HTR-8/SVneo (cell line): ENCODE results near the gene ABR.
"Not testable (repeated sequence)": the region's sequence is repeated elsewhere in the genome, so short reads cannot be mapped to it uniquely, and the experiment has no call there.

Source experiments
- DNase-seq: peaks from one replicate; pipeline ENCODE4 v3.0.0; 2011; ENCODE audit warnings: low spot score, mixed read lengths; ENCODE audit not compliant: insufficient read length
- FAIRE-seq: peaks from 2 replicates; lab custom pipeline; 2011; peaks lifted over from hg19 to GRCh38; lab: Jason Lieb, UNC

The ABR gene

GRCh38 chr17:1077581-1077985, 102.2 kb downstream of the ABR start:
- DNase-seq = no peak
- FAIRE-seq = peak; percentile 9

DNA sequence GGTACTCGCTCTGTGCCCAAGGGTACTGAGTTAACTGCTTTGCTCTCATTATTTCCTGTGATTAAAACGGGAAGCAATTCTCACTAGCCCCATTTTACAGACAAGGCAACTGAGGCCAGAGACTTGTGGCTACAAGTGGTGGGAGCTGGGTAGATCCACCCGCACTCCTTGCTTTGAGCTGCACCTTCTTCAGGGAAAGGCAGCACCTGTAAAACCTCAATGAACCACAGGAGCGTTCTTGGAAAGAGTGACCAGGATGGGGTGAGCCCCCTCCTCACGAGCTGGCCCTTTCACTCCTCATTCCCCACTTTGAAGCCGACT, 102.8 kb downstream of the ABR start:
- no peak for FAIRE-seq
- no peak for DNase-seq

DNA sequence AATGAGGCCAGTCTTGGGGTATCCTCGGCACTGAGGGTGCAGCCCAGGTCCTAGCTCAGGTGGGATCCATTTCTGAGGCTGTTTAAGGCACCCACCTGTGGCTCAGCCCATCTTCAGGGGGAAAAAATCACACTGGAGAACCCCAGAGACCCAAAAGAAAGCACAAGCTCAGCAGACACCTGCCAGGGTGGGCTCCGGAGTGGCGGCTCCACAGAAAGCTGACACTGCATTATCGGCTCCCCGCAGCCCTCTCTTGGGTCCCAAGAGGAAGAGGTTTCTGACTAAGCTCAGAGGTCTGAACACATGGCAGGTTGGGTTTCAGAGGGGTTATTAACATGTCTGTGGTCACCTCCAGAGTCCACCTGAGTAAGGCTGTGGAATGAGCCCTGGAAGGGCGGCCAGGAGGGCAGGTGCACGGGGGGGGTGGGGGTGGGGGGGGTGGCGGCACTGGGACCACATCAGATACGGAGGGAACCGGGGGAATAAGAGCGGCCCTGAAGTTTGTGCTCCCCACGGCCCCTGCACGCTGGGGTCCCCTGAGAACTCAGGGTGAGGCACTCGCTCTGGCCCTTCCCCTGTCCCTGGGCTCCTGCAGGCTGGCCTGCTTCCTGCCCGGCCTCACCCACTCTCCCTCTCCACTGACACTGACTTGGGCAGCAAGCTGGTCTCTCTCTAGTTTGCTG, 103.3 kb downstream of the ABR start:
- DNase-seq (no peak), FAIRE-seq (no peak)

- FAIRE-seq = no peak
Observed at GRCh38 chr17:1074886-1075605, 104.7 kb downstream of the ABR start.

DNA sequence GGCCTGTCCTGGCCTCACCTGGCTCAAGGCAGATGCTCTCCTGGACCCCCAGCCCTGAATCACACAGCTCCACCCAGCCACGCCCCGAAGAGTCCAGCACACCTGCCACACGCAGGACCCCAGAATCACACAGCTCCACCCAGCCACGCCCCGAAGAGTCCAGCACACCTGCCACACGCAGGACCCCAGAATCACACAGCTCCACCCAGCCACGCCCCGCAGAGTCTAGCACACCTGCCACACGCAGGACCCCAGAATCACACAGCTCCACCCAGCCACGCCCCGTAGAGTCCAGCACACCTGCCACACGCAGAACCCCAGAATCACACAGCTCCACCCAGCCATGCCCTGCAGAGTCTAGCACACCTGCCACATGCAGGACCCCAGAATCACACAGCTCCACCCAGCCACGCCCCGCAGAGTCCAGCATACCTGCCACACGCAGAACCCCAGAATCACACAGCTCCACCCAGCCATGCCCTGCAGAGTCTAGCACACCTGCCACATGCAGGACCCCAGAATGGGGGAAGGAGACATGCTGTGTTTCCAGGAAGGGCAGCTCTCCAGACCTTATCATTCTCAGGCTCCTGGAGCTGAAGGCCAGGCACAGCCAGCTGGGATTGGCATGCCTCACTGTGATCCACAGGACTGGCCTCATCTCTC, 105.7 kb downstream of the ABR start:
- peak; percentile 86 for FAIRE-seq
- not testable (repeated sequence) for DNase-seq

More at GRCh38 chr17:1074886-1075605, 104.7 kb downstream of the ABR start:
- no peak for DNase-seq

- DNase-seq (no peak), FAIRE-seq (peak; percentile 52)
Observed at GRCh38 chr17:1073241-1073962, 106.4 kb downstream of the ABR start.

GRCh38 chr17:1072551-1072961, 107.2 kb downstream of the ABR start:
- no peak for FAIRE-seq

GRCh38 chr17:1071103-1071825, 108.5 kb downstream of the ABR start:
- DNase-seq (no peak), FAIRE-seq (no peak)

More at GRCh38 chr17:1072551-1072961, 107.2 kb downstream of the ABR start:
- DNase-seq = no peak

DNA sequence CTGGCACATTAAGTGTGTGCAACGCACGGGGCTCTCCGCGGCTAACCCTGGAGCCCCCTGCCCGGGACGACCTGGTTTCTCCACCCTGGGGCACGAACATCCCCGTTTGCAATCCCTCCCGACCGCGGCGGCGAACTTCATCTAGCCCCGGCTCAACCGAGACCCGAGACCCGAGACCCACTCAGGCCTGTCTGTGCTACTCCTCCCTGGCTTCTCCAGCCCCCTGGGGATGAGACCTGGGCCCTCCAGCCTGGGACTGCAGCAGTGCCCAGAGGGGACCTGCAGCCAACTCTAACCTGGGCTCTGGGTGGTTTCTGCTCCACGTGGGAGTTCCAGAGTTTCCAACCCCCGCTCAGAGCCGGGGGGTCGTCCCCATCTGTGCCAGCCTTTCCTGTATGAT, 109.4 kb downstream of the ABR start:
- FAIRE-seq = no peak

DNA sequence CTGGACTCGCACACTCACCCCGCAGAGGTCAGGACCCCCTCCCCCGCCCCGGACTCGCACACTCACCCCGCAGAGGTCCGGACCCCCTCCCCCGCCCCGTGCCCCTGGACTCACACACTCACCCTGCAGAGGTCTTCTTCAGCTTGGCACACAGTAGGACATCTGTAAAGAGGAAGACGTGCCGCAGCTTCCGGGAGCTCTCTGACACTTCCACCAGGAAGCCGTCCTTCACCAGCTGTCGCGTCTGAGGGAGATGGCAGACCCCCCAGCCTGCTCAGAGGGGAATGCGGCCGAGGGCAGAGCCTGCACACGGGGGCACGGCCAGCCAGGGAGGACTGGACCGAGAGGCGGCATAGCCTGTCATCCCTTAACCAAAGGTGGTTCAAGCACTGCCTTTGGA, 109.9 kb downstream of the ABR start:
- DNase-seq = no peak
- no peak for FAIRE-seq

More for the DNA sequence above, 109.4 kb downstream of the ABR start:
- DNase-seq = no peak

DNA sequence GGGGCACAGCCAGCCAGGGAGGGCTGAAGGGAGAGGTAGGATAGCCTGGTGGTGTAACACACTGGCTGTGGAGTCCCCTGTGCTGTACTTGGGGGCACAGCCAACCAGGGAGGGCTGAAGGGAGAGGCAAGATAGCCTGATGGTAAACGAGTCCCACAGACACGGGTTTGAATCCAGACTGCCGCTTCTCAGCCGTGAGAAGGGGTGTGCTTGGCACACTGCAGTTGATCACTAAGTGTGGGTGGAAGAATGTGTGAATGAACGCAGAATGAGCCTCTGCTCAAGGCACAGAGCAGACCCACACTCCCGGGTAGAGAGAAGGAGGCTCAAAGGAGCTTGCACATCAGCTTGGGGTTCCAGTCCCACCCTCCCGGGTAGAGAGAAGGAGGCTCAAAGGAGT, 111.4 kb downstream of the ABR start:
- FAIRE-seq (no peak), DNase-seq (no peak)

- DNase-seq (no peak), FAIRE-seq (no peak)
Observed at GRCh38 chr17:1067282-1067956, 112.4 kb downstream of the ABR start.

DNA sequence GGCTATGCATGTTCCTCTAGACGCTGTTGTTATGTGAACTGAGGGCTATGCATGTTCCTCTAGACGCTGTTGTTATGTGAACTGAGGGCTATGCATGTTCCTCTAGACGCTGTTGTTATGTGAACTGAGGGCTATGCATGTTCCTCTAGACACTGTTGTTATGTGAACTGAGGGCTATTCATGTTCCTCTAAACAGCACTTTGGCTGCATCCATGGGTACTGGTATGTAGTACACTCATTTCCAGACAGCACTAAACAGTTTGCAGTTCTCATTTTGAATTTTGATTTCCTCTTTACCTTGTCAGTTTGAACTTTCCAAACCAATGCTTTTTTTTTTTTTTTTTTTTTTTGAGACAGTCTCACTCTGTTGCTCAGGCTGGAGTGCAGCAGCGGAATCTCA, 114.4 kb downstream of the ABR start:
- DNase-seq, FAIRE-seq: not testable (repeated sequence)

DNA sequence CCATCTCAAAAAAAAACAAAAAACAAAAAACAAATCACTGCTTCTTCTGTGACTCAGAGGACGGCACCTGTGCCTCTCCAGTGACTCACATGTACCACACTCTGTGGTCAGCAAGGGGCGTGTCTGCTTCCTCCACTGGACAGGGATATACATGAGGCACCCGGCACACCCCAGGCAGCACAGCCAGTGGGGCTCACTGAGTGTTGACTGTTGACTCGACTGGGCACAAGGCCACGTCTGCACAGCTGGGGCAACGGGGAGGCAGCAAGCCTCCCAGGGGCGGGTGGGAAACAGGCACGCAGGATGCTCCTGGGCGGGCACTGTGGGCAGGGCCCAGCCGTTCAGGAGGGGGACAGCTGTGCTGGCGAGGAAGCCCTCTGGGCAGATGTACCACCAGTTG, 118.8 kb downstream of the ABR start:
- FAIRE-seq (no peak), DNase-seq (peak; percentile 98)

GRCh38 chr17:1059131-1059795, 120.5 kb downstream of the ABR start:
- FAIRE-seq (no peak), DNase-seq (no peak)

DNA sequence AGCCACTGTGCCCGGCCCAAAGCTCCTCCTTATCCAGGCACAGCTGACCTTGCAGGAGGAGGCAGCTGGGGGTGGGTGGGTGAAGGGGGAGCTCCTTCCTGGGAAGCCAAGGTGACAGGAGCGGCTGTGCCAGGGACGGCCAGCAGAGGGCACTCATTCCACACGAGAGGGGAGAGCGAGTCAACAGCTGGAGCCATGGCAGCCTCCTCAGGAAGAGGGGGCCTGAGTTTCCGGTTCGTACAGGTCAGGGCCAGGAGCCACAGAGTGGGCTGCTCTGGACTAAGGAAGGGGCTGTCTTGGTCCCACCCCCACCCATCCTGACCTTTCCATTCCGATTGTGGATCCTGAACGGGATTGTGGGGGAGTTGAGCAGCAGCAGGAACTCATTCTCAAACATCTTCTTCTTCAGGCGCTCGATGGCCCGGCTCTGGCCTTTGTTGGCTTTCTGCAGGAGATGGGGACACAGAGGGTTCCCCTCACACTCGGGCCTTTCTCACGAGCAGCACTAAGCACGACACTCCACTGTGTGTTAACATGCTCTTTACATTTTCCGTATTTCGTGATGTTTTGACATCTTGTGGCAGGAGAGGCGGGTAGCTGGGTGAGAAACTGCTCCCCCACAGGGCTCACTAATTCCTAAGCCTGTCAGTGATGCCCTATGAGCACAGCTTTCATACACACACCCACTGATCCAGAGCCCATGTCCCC, 121.2 kb downstream of the ABR start:
- FAIRE-seq = no peak

DNA sequence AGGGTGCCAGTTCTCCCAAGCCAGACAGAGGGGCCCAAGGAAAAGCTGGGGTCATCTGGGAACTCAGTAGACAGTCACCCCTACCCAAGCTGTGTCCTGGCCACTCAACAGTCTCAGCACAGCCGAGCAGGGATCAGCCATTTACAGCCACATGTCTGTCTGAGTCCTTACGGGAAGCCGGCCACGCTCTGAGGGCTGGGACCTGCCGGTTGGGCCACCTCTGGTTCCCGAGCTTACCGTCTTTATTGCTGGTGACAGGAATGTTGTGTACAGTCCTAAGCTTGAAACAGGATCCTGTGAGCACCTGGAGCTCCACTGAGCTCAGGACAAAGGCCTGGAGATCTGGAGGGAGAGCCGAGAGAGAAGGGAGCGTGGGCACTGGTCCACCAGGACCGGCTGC, 123.0 kb downstream of the ABR start:
- FAIRE-seq = no peak
- DNase-seq = no peak

More for the DNA sequence above, 121.2 kb downstream of the ABR start:
- DNase-seq = no peak
